Endodermal cell (in vitro differentiated cells): Measurements from ENCODE around the gene ADAMTS10. TPM values are rescaled to one million over a fixed set of nuclear protein-coding genes. Genes with fewer than 3 reads are reported as not detected.

Experiments
- DNase-seq: peaks from one replicate; pipeline ENCODE4 v3.0.0-alpha.2; 2017
- H3K27ac ChIP-seq: 2 replicates; pipeline ENCODE4 v1.5.1; 2013; ENCODE audit warnings: mild to moderate bottlenecking, low read depth, low read length, moderate library complexity
- H3K27me3 ChIP-seq: 2 replicates; pipeline ENCODE4 v1.6.1; 2013; ENCODE audit warnings: mild to moderate bottlenecking, low read length, moderate library complexity; ENCODE audit not compliant: insufficient read depth, control insufficient read depth, poor library complexity, severe bottlenecking
- H3K36me3 ChIP-seq: 2 replicates; pipeline ENCODE4 v1.7.0; 2013; ENCODE audit warnings: mild to moderate bottlenecking, low read length, moderate library complexity; ENCODE audit not compliant: control insufficient read depth, insufficient read depth
- H3K4me1 ChIP-seq: one replicate; pipeline ENCODE4 v1.7.0; 2013; ENCODE audit warnings: low read length; ENCODE audit not compliant: control insufficient read depth, insufficient read depth
- H3K4me3 ChIP-seq: 2 replicates; pipeline ENCODE4 v1.5.1; 2013; ENCODE audit warnings: mild to moderate bottlenecking, low read length, moderate library complexity
- H3K9ac ChIP-seq: 2 replicates; pipeline ENCODE4 v1.6.1; 2013; ENCODE audit warnings: mild to moderate bottlenecking, low read length, moderate library complexity; ENCODE audit not compliant: poor library complexity, severe bottlenecking; ENCODE audit errors: extremely low read depth
- H3K9me3 ChIP-seq: 2 replicates; pipeline ENCODE4 v1.6.1; 2013; ENCODE audit warnings: mild to moderate bottlenecking, low read length, moderate library complexity; ENCODE audit not compliant: control insufficient read depth
- H3K27ac Mint-ChIP-seq: 2 replicates; pipeline ENCODE4 v1.8.0; 2020; ENCODE audit warnings: mixed read lengths
- H3K27me3 Mint-ChIP-seq: 2 replicates; pipeline ENCODE4 v1.8.0; 2021; ENCODE audit warnings: mild to moderate bottlenecking, mixed read lengths; ENCODE audit not compliant: insufficient read depth
- H3K36me3 Mint-ChIP-seq: 2 replicates; pipeline ENCODE4 v1.8.0; 2020; ENCODE audit warnings: low read depth, mixed read lengths
- H3K4me1 Mint-ChIP-seq: 2 replicates; pipeline ENCODE4 v1.8.0; 2020; ENCODE audit warnings: mixed read lengths
- H3K4me3 Mint-ChIP-seq: 2 replicates; pipeline ENCODE4 v1.8.0; 2020; ENCODE audit warnings: mild to moderate bottlenecking, moderate library complexity, mixed read lengths
- H3K9me3 Mint-ChIP-seq: 2 replicates; pipeline ENCODE4 v1.8.0; 2020; ENCODE audit warnings: mild to moderate bottlenecking, mixed read lengths
- CTCF ChIP-seq: fragments of 200-600 bp; sonication (generic); conservative IDR thresholded peaks from 2 replicates; pipeline ENCODE4 v1.5.0; 2021; ENCODE audit warnings: antibody characterized with exemption, mild to moderate bottlenecking
- WGBS, 2 experiments: methylation state at CpG; one replicate each; pipeline versions ENCODE4 v1.1.5 to v1.1.7; 2013; ENCODE audit warnings: missing lambda C conversion rate in 2 of 2, mixed read lengths in 1 of 2; ENCODE audit not compliant: insufficient coverage in 1 of 2, insufficient read length in 1 of 2; 5-methylcytosine and 5-hydroxymethylcytosine counted together
- total RNA-seq, 2 donors: library from RNA; stranded (reverse); fragmentation: NEBNext Ultra II Directional in 1 of 2; extraction: Animal tissue kit (Norgen Biotek cat#: 25700) in 1 of 2; gene quantifications; 2 replicates in 1 of 2; 3 replicates in 1 of 2; pipeline ENCODE4 v1.2.1, GENCODE V29; 2021

ADAMTS10 gene
- total RNA-seq, 2 donors from 2014 or later, result 19.3 to 35.9 TPM

DNA sequence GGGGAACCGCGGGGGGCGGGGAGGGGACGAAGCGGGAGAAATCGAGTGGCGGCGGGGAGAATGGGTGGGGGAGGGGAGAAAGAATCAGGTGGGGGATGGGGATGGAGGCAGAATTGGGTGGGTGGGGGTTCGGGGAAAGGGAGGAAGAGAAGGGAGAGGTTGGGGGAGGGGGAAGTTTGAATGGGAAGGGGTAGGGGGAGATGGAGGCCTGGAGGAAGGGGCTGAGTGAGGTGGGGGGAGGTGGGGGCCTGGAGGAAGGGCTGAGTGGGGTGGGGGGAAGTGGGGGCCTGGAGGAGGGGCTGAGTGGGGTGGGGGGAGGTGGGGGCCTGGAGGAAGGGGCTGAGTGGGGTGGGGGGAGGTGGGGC is 403 bp upstream of the ADAMTS10 start:
- Histone ChIP-seq H3K27me3 (no peaks in the 10 kb centered on the region), H3K4me1 (no peaks in the 10 kb centered on the region), H3K36me3 (no peaks in the 10 kb centered on the region), H3K9ac (no peak overlapping the region), H3K4me3 (no peak overlapping the region), H3K9me3 (no peaks in the 10 kb centered on the region), H3K27ac (peak overlapping the region; percentile 32)
- DNase-seq, result no peak
- Mint-ChIP-seq H3K4me1 (peaks cover 16% of the 10 kb centered on the region), H3K36me3 (no peaks in the 10 kb centered on the region), H3K27me3 (peaks cover 3% of the 10 kb centered on the region), H3K4me3 (peak overlapping the region; percentile 48), H3K9me3 (no peaks in the 10 kb centered on the region), H3K27ac (no peak overlapping the region)
- 0% methylated on average over 5 of the region's 9 CpGs; no CpG with 5 or more reads in 1 of the 2 experiments for WGBS, 2 experiments
- TF ChIP-seq CTCF, result no peak

DNA sequence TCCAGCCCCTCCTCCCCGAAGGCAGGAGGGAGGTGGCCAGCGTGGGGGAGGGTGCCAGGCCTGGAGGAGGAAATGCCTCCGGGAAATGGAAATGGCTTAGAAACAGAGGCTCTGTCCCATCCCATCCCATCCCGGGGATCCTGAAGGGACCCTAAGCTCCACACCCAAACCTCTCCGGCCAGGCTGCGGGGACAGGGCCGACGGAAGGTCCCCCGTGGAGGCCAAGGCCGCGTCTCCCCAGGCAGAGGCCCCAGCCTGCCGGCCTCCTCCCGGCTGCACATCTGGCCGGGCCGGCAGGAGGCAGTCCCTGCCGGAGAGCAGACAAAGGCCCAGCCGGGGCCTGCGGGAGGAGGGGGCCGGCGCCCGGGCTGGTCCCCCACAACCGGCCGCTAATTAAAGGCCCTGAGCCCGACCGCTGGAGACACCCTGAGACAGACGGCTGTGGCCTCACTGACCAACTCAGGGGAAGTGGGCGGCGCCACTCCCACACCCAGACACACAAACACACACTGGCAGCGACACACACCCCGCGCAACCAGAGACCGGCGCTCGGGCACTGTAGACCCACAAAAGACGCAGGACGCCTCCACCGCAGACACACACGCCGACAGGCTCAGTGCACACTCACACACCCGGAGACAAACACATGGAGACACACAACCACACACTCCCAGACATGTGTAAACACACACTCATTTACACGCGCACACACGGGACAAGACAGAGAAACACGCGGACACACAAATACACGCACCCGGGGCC is 1.1 kb downstream of the ADAMTS10 start:
- 3 to 7% methylated on average over 3 to 47 of the region's 47 CpGs for WGBS, 2 experiments
- peak overlapping the region; percentile 74 for H3K27ac ChIP-seq
- peak overlapping the region; percentile 88 for H3K4me3 ChIP-seq
- peak overlapping the region; percentile 76 for H3K27ac Mint-ChIP-seq
- H3K27me3 Mint-ChIP-seq, result peaks cover 2% of the 10 kb centered on the region
- H3K9me3 Mint-ChIP-seq, result peaks cover 11% of the 10 kb centered on the region
- no peaks in the 10 kb centered on the region for H3K27me3 ChIP-seq
- H3K36me3 ChIP-seq, result peaks cover 6% of the 10 kb centered on the region
- H3K4me1 ChIP-seq, result no peaks in the 10 kb centered on the region
- peaks cover 16% of the 10 kb centered on the region for H3K4me1 Mint-ChIP-seq
- H3K9me3 ChIP-seq, result peaks cover 6% of the 10 kb centered on the region
- peaks cover 5% of the 10 kb centered on the region for H3K36me3 Mint-ChIP-seq
- peak; percentile 87 for DNase-seq
- peak; percentile 56 for TF ChIP-seq CTCF
- peak overlapping the region; percentile 81 for H3K9ac ChIP-seq
- peak overlapping the region; percentile 75 for H3K4me3 Mint-ChIP-seq

DNA sequence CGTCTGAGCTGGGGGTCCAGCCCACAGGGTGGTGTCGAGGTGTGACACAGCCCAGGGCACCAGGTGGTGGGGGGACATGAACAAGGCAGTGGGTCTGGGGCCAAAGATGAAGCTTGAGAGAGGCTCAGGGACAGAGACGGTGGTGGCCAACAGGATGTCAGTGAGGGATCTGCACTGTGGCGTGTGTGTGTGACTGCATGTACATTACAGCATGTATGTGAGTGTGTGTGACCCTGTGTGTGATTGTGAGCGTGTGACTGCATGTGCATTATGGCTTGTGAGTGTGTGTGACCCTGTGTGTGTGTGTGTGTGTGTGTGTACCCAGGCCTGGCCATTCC is 1.6 kb downstream of the ADAMTS10 start:
- WGBS, 2 experiments, result 73 to 78% methylated on average over 4 to 5 of the region's 5 CpGs

More for the DNA sequence above, 1.6 kb downstream of the ADAMTS10 start:
- no peak for TF ChIP-seq CTCF
- peaks cover 8% of the 10 kb centered on the region for H3K9me3 ChIP-seq
- H3K9me3 Mint-ChIP-seq, result peaks cover 12% of the 10 kb centered on the region
- peak overlapping the region; percentile 74 for H3K27ac ChIP-seq
- peak overlapping the region; percentile 81 for H3K9ac ChIP-seq
- peak overlapping the region; percentile 38 for H3K27ac Mint-ChIP-seq
- H3K36me3 Mint-ChIP-seq, result peaks cover 5% of the 10 kb centered on the region
- peaks cover 7% of the 10 kb centered on the region for H3K36me3 ChIP-seq
- H3K4me3 ChIP-seq, result peak overlapping the region; percentile 88
- H3K4me1 Mint-ChIP-seq, result peaks cover 16% of the 10 kb centered on the region
- peak overlapping the region; percentile 75 for H3K4me3 Mint-ChIP-seq
- no peaks in the 10 kb centered on the region for H3K27me3 ChIP-seq
- no peak for DNase-seq
- no peaks in the 10 kb centered on the region for H3K4me1 ChIP-seq
- H3K27me3 Mint-ChIP-seq, result peaks cover 2% of the 10 kb centered on the region
